Mesenchymal stem cell (in vitro differentiated cells and primary cell): Measurements from ENCODE around the gene PSMG3.
A peak's percentile ranks its signal among the peaks of the same experiment; 100 is the strongest.

Source experiments
- DNase-seq: peaks from one replicate; pipeline ENCODE4 v3.0.0-alpha.2; 2013
- H2AFZ ChIP-seq: one replicate; pipeline ENCODE4 v1.6.1; 2013; ENCODE audit warnings: low read depth, mild to moderate bottlenecking, control low read depth, inconsistent platforms, low read length, moderate library complexity
- H2AK5ac ChIP-seq: 2 replicates; pipeline ENCODE4 v1.6.1; 2013; ENCODE audit warnings: low read length, moderate library complexity, mild to moderate bottlenecking, inconsistent platforms; ENCODE audit not compliant: severe bottlenecking
- H2BK120ac ChIP-seq: one replicate; pipeline ENCODE4 v1.6.1; 2013; ENCODE audit warnings: low read depth, mild to moderate bottlenecking, inconsistent platforms, low read length, moderate library complexity
- H2BK12ac ChIP-seq, 2 experiments: one replicate each; pipeline ENCODE4 v1.6.1; 2013; ENCODE audit warnings: inconsistent platforms in 2 of 2, low read length in 2 of 2, mild to moderate bottlenecking in 2 of 2, moderate library complexity in 2 of 2, control low read depth in 1 of 2
- H2BK15ac ChIP-seq: one replicate; pipeline ENCODE4 v1.6.1; 2013; ENCODE audit warnings: mild to moderate bottlenecking, low read depth, inconsistent platforms; ENCODE audit not compliant: poor library complexity, severe bottlenecking
- H2BK5ac ChIP-seq: 2 replicates; pipeline ENCODE4 v1.6.1; 2013; ENCODE audit warnings: low read depth, mild to moderate bottlenecking, low read length, control low read depth, inconsistent platforms; ENCODE audit not compliant: poor library complexity, severe bottlenecking
- H3K14ac ChIP-seq, 2 experiments: one replicate each; pipeline ENCODE4 v1.6.1; 2013; ENCODE audit warnings: inconsistent platforms in 2 of 2, low read length in 2 of 2, control low read depth in 1 of 2, mild to moderate bottlenecking in 1 of 2, moderate library complexity in 1 of 2
- H3K18ac ChIP-seq, 2 experiments: one replicate each; pipeline ENCODE4 v1.6.1; 2013; ENCODE audit warnings: inconsistent platforms in 2 of 2, low read length in 2 of 2, control low read depth in 1 of 2, low read depth in 1 of 2, mild to moderate bottlenecking in 1 of 2
- H3K23ac ChIP-seq, 2 experiments: one replicate each; pipeline ENCODE4 v1.6.1; 2013; ENCODE audit warnings: inconsistent platforms in 2 of 2, low read length in 2 of 2, mild to moderate bottlenecking in 2 of 2, moderate library complexity in 2 of 2, control low read depth in 1 of 2
- H3K27ac ChIP-seq: 2 replicates; pipeline ENCODE4 v1.5.1; 2013; ENCODE audit warnings: mild to moderate bottlenecking, moderate library complexity, low read length, control low read depth, inconsistent platforms; ENCODE audit not compliant: poor library complexity, severe bottlenecking
- H3K27me3 ChIP-seq, 2 experiments: 2 replicates each; pipeline versions ENCODE4 v1.6.1 to v1.7.0; 2013; ENCODE audit warnings: low read length in 2 of 2, mild to moderate bottlenecking in 2 of 2, moderate library complexity in 2 of 2, control low read depth in 1 of 2, inconsistent platforms in 1 of 2; ENCODE audit not compliant: control insufficient read depth in 1 of 2, insufficient read depth in 1 of 2
- H3K36me3 ChIP-seq, 2 experiments: 2 replicates each; pipeline versions ENCODE4 v1.6.1 to v1.7.0; 2013; ENCODE audit warnings: low read length in 2 of 2, control low read depth in 1 of 2, inconsistent platforms in 1 of 2, low read depth in 1 of 2, mild to moderate bottlenecking in 1 of 2; ENCODE audit not compliant: insufficient read depth in 2 of 2, control insufficient read depth in 1 of 2
- H3K4ac ChIP-seq, 2 experiments: one replicate each; pipeline ENCODE4 v1.6.1; 2013; ENCODE audit warnings: inconsistent platforms in 2 of 2, low read length in 2 of 2, mild to moderate bottlenecking in 2 of 2, moderate library complexity in 2 of 2, control low read depth in 1 of 2, low read depth in 1 of 2
- H3K4me1 ChIP-seq: 2 replicates; pipeline ENCODE4 v1.6.1; 2013; ENCODE audit warnings: low read depth, low read length, control low read depth; ENCODE audit not compliant: control insufficient read depth, insufficient read depth
- H3K4me2 ChIP-seq: 2 replicates; pipeline ENCODE4 v1.6.1; 2013; ENCODE audit warnings: low read length, mild to moderate bottlenecking, inconsistent platforms; ENCODE audit not compliant: poor library complexity, severe bottlenecking
- H3K4me3 ChIP-seq, 2 experiments: 2 replicates each; pipeline versions ENCODE4 v1.5.1 to v1.7.0; 2013; ENCODE audit warnings: low read length in 2 of 2, mild to moderate bottlenecking in 2 of 2, control low read depth in 1 of 2, low read depth in 1 of 2; ENCODE audit not compliant: insufficient read depth in 1 of 2
- H3K79me1 ChIP-seq: replicated peaks from 2 replicates; pipeline ENCODE4 v1.6.1; 2013; ENCODE audit warnings: mild to moderate bottlenecking, control low read depth, low read length, inconsistent platforms; ENCODE audit not compliant: poor library complexity, severe bottlenecking
- H3K9ac ChIP-seq: 2 replicates; pipeline ENCODE4 v1.7.0; 2013; ENCODE audit warnings: mild to moderate bottlenecking, low read length, moderate library complexity
- H3K9me3 ChIP-seq: 2 replicates; pipeline ENCODE4 v1.7.0; 2013; ENCODE audit warnings: mild to moderate bottlenecking, low read length; ENCODE audit not compliant: control insufficient read depth
- H4K8ac ChIP-seq: one replicate; pipeline ENCODE4 v1.6.1; 2013; ENCODE audit warnings: inconsistent platforms, mild to moderate bottlenecking, low read length, moderate library complexity
- H4K91ac ChIP-seq: one replicate; pipeline ENCODE4 v1.6.1; 2013; ENCODE audit warnings: mild to moderate bottlenecking, low read length, inconsistent platforms
- WGBS: methylation state at CpG from one replicate; pipeline ENCODE4 v1.1.7; 2013; ENCODE audit warnings: mixed read lengths; 5-methylcytosine and 5-hydroxymethylcytosine counted together

The PSMG3 gene

GRCh38 chr7:1554333-1555045 lies 15.3 kb downstream of the PSMG3 start:
- H2BK120ac ChIP-seq = no peak overlapping the region
- no peak overlapping the region for H3K4me3 ChIP-seq
- no peak overlapping the region for H3K23ac ChIP-seq
- peaks cover 0 to 17% of the 10 kb centered on the region in 2 experiments for H3K36me3 ChIP-seq
- peak overlapping the region; percentile 6 for H3K27ac ChIP-seq
- peaks cover 0 to 10% of the 10 kb centered on the region in 2 experiments for H3K27me3 ChIP-seq
- H3K9ac ChIP-seq = no peak overlapping the region
- no peak overlapping the region for H3K4ac ChIP-seq
- peak overlapping the region; percentile 32 to 44 for H2BK12ac ChIP-seq
- H2AK5ac ChIP-seq = peak overlapping the region; percentile 69
- H2BK5ac ChIP-seq = no peak overlapping the region
- H2AFZ ChIP-seq = no peak overlapping the region
- no peak overlapping the region for H3K14ac ChIP-seq
- no peaks in the 10 kb centered on the region for H3K79me1 ChIP-seq
- H4K8ac ChIP-seq = peak overlapping the region; percentile 83
- peak overlapping the region; percentile 35 for H3K4me2 ChIP-seq
- H3K18ac ChIP-seq = peak overlapping the region; percentile 40 to 53
- DNase-seq = no peak
- peaks cover 35% of the 10 kb centered on the region for H3K4me1 ChIP-seq
- no peak overlapping the region for H4K91ac ChIP-seq
- 83% methylated on average over 20 of the region's 20 CpGs for WGBS
- H2BK15ac ChIP-seq = peak overlapping the region; percentile 13
- no peaks in the 10 kb centered on the region for H3K9me3 ChIP-seq

GRCh38 chr7:1553512-1554210 lies 16.2 kb downstream of the PSMG3 start:
- Histone ChIP-seq H3K4me1 (peaks cover 33% of the 10 kb centered on the region), H2BK15ac (no peak overlapping the region), H4K8ac (no peak overlapping the region), H2BK120ac (peak overlapping the region; percentile 9), H2AFZ (no peak overlapping the region), H3K4me2 (no peak overlapping the region), H3K18ac (no peak overlapping the region), H3K4ac (no peak overlapping the region), H3K14ac (no peak overlapping the region), H3K4me3 (no peak overlapping the region), H3K79me1 (no peaks in the 10 kb centered on the region), H3K9ac (no peak overlapping the region), H2BK12ac (no peak overlapping the region), H3K27me3 (peaks cover 0 to 10% of the 10 kb centered on the region in 2 experiments), H3K9me3 (no peaks in the 10 kb centered on the region), H2AK5ac (peak overlapping the region; percentile 9), H3K36me3 (peaks cover 0 to 24% of the 10 kb centered on the region in 2 experiments), H3K23ac (no peak overlapping the region), H3K27ac (no peak overlapping the region), H2BK5ac (no peak overlapping the region), H4K91ac (no peak overlapping the region)
- WGBS = 92% methylated on average over 28 of the region's 28 CpGs
- DNase-seq = peak; percentile 19

- no peak overlapping the region for H3K23ac ChIP-seq
- H3K27me3 ChIP-seq = peaks cover 0 to 10% of the 10 kb centered on the region in 2 experiments
- no peaks in the 10 kb centered on the region for H3K9me3 ChIP-seq
- H4K8ac ChIP-seq = no peak overlapping the region
- no peak overlapping the region for H3K27ac ChIP-seq
- H2AFZ ChIP-seq = no peak overlapping the region
- peaks cover 0 to 36% of the 10 kb centered on the region in 2 experiments for H3K36me3 ChIP-seq
- H3K4me1 ChIP-seq = peaks cover 25% of the 10 kb centered on the region
- H3K4me3 ChIP-seq = no peak overlapping the region
- H2BK5ac ChIP-seq = no peak overlapping the region
- no peak overlapping the region for H3K4ac ChIP-seq
- no peak overlapping the region for H3K4me2 ChIP-seq
- DNase-seq = peak; percentile 8
- H3K9ac ChIP-seq = no peak overlapping the region
- no peak overlapping the region for H2BK12ac ChIP-seq
- H3K14ac ChIP-seq = no peak overlapping the region
- no peak overlapping the region for H2BK15ac ChIP-seq
- no peak overlapping the region for H2BK120ac ChIP-seq
- no peak overlapping the region for H2AK5ac ChIP-seq
- H3K79me1 ChIP-seq = no peaks in the 10 kb centered on the region
- no peak overlapping the region for H3K18ac ChIP-seq
- no peak overlapping the region for H4K91ac ChIP-seq
- WGBS = 86% methylated on average over 6 of the region's 7 CpGs
Measured at GRCh38 chr7:1552200-1552599, 17.6 kb downstream of the PSMG3 start.

- Histone ChIP-seq H2AK5ac (no peak overlapping the region), H3K9ac (no peak overlapping the region), H3K79me1 (no peaks in the 10 kb centered on the region), H4K8ac (peak overlapping the region; percentile 32), H3K4ac (peak overlapping the region in 1 of 2 experiments; percentile 43), H3K4me2 (no peak overlapping the region), H2BK12ac (no peak overlapping the region), H4K91ac (peak overlapping the region; percentile 47), H2BK5ac (no peak overlapping the region), H2BK120ac (no peak overlapping the region), H3K27ac (no peak overlapping the region), H3K9me3 (no peaks in the 10 kb centered on the region), H3K14ac (no peak overlapping the region), H3K18ac (no peak overlapping the region), H2AFZ (no peak overlapping the region), H2BK15ac (no peak overlapping the region), H3K4me1 (peaks cover 19% of the 10 kb centered on the region), H3K4me3 (no peak overlapping the region), H3K36me3 (peaks cover 0 to 50% of the 10 kb centered on the region in 2 experiments), H3K27me3 (peaks cover 0 to 8% of the 10 kb centered on the region in 2 experiments), H3K23ac (no peak overlapping the region)
- DNase-seq = no peak
- WGBS = 98% methylated on average over 12 of the region's 17 CpGs
Measured at GRCh38 chr7:1550846-1551155, 19.0 kb downstream of the PSMG3 start.
